ENCODE data around the gene RADIL. TPM values are rescaled to one million over a fixed set of nuclear protein-coding genes. Genes with fewer than 3 reads are reported as not detected.

Gene RADIL
- total RNA-seq, 1 donor from 2014 or later: 0.86 TPM

DNA sequence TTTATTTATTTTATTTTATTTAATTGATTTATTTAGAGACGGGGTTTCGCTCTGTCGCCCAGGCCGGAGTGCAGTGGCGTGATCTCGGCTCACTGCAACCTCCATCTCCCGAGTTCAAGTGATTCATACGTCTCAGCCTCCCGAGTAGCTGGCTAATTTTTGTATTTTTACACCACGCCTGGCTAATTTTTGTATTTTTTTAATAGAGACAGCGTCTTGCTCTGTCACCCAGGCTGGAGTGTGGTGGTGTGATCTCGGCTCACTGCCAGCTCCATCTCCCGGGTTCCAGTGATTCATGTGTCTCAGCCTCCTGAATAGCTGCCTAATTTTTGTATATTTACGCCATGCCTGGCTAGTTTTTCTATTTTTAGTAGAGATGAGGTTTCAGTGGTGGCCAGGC lies 73.8 kb downstream of the RADIL start:
- H3K79me2 ChIP-seq (ENCODE audit: insufficient read depth, low read length): no peaks in the 10 kb centered on the region
- H3K9me3 ChIP-seq (ENCODE audit: insufficient read depth, low read depth, low read length): no peaks in the 10 kb centered on the region
- Mint-ChIP-seq H3K27me3 (ENCODE audit: low read depth, unreplicated experiment) (peaks cover 28% of the 10 kb centered on the region), H3K4me3 (ENCODE audit: unreplicated experiment) (no peak overlapping the region), H3K9me3 (ENCODE audit: unreplicated experiment) (peaks cover 12% of the 10 kb centered on the region), H3K36me3 (ENCODE audit: low read depth, unreplicated experiment) (peaks cover 4% of the 10 kb centered on the region), H3K27ac (ENCODE audit: unreplicated experiment) (no peak overlapping the region), H3K4me1 (ENCODE audit: low read depth, unreplicated experiment) (no peaks in the 10 kb centered on the region)
- no peaks in the 10 kb centered on the region for H3K4me1 ChIP-seq (ENCODE audit: insufficient read depth, low read length)
- TF ChIP-seq, protein P1, sequence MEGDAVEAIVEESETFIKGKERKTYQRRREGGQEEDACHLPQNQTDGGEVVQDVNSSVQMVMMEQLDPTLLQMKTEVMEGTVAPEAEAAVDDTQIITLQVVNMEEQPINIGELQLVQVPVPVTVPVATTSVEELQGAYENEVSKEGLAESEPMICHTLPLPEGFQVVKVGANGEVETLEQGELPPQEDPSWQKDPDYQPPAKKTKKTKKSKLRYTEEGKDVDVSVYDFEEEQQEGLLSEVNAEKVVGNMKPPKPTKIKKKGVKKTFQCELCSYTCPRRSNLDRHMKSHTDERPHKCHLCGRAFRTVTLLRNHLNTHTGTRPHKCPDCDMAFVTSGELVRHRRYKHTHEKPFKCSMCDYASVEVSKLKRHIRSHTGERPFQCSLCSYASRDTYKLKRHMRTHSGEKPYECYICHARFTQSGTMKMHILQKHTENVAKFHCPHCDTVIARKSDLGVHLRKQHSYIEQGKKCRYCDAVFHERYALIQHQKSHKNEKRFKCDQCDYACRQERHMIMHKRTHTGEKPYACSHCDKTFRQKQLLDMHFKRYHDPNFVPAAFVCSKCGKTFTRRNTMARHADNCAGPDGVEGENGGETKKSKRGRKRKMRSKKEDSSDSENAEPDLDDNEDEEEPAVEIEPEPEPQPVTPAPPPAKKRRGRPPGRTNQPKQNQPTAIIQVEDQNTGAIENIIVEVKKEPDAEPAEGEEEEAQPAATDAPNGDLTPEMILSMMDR (IDR thresholded peaks at IDR 0.05; ENCODE audit: insufficient read depth, low read depth, low read length): no peak
- TF ChIP-seq EZH2 (IDR thresholded peaks at IDR 0.05; ENCODE audit: insufficient read depth, low read length): no peak
- H2AFZ ChIP-seq (ENCODE audit: low read depth, low read length): no peak overlapping the region
- no peaks in the 10 kb centered on the region for H4K20me1 ChIP-seq (ENCODE audit: insufficient read depth, low read length)
- FAIRE-seq: no peak
- H3K9ac ChIP-seq (ENCODE audit: low read length): no peak overlapping the region
- H3K27me3 ChIP-seq (ENCODE audit: insufficient read depth, low read length): no peaks in the 10 kb centered on the region
- no peak overlapping the region for H3K4me3 ChIP-seq (ENCODE audit: insufficient read depth, low read depth, low read length)
- no peak overlapping the region for H3K27ac ChIP-seq (ENCODE audit: low read depth, low read length)
- H3K4me2 ChIP-seq (ENCODE audit: low read length): no peak overlapping the region
- H3K36me3 ChIP-seq (ENCODE audit: insufficient read depth, low read length): no peaks in the 10 kb centered on the region
- DNase-seq (ENCODE audit: low read depth): no peak

DNA sequence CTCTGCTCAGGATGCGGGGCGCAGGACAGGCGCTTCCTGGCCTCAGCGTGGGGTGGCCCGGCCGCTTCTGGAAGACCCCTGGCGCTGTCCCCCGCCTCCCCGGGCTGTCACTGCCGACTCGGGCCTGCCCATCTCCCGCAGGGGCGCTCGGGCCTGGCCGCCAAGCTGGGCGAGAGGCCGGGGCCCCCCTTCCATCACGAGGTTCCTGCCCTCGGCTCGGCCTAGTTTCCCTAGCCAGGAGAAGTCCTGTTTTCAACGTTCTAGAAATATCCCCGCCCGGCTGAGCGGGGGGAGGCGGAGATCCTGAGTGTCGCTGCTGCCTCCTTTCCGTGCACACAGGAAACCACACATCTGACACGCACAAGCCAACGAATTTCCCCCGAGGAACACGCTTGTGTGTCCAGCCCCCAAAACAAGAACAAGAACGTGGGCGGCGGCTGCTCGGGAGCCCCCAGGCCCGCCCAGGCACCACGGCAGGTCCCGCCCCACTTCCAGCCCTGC lies 74.4 kb downstream of the RADIL start:
- no peak overlapping the region for H3K9ac ChIP-seq (ENCODE audit: low read length)
- H3K36me3 Mint-ChIP-seq (ENCODE audit: low read depth, unreplicated experiment): peaks cover 4% of the 10 kb centered on the region
- H4K20me1 ChIP-seq (ENCODE audit: insufficient read depth, low read length): no peaks in the 10 kb centered on the region
- H3K9me3 ChIP-seq (ENCODE audit: insufficient read depth, low read depth, low read length): no peaks in the 10 kb centered on the region
- no peak for FAIRE-seq
- H3K9me3 Mint-ChIP-seq (ENCODE audit: unreplicated experiment): peaks cover 10% of the 10 kb centered on the region
- H3K4me2 ChIP-seq (ENCODE audit: low read length): no peak overlapping the region
- H3K4me1 ChIP-seq (ENCODE audit: insufficient read depth, low read length): no peaks in the 10 kb centered on the region
- DNase-seq (ENCODE audit: low read depth): no peak
- H3K4me3 ChIP-seq (ENCODE audit: insufficient read depth, low read depth, low read length): no peak overlapping the region
- H3K4me1 Mint-ChIP-seq (ENCODE audit: low read depth, unreplicated experiment): no peaks in the 10 kb centered on the region
- H3K27me3 Mint-ChIP-seq (ENCODE audit: low read depth, unreplicated experiment): peaks cover 27% of the 10 kb centered on the region
- TF ChIP-seq, protein P1 (IDR thresholded peaks at IDR 0.05; ENCODE audit: insufficient read depth, low read depth, low read length): no peak
- TF ChIP-seq EZH2 (IDR thresholded peaks at IDR 0.05; ENCODE audit: insufficient read depth, low read length): no peak
- no peaks in the 10 kb centered on the region for H3K27me3 ChIP-seq (ENCODE audit: insufficient read depth, low read length)
- no peaks in the 10 kb centered on the region for H3K79me2 ChIP-seq (ENCODE audit: insufficient read depth, low read length)
- H3K27ac ChIP-seq (ENCODE audit: low read depth, low read length): no peak overlapping the region
- H3K36me3 ChIP-seq (ENCODE audit: insufficient read depth, low read length): no peaks in the 10 kb centered on the region
- no peak overlapping the region for H3K4me3 Mint-ChIP-seq (ENCODE audit: unreplicated experiment)
- no peak overlapping the region for H2AFZ ChIP-seq (ENCODE audit: low read depth, low read length)
- H3K27ac Mint-ChIP-seq (ENCODE audit: unreplicated experiment): no peak overlapping the region

DNA sequence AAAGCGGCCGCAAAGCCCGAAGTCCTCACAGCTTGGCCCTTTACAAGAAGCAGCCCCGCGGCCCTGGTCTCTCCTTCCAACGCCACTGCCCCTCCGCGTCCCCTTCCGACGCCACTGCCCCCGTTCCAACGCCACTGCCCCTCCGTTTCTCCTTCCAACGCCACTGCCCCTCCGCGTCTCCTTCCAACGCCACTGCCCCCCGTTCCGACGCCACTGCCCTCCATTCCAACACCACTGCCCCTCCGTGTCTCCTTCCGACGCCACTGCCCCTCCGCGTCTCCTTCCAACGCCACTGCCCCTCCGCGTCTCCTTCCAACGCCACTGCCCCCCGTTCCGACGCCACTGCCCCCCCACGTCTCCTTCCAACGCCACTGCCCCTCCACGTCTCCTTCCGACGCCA lies 75.0 kb downstream of the RADIL start:
- no peak for FAIRE-seq

More for the DNA sequence above, 75.0 kb downstream of the RADIL start:
- Histone ChIP-seq H3K9me3 (ENCODE audit: insufficient read depth, low read depth, low read length) (no peaks in the 10 kb centered on the region), H3K4me1 (ENCODE audit: insufficient read depth, low read length) (no peaks in the 10 kb centered on the region), H4K20me1 (ENCODE audit: insufficient read depth, low read length) (no peaks in the 10 kb centered on the region), H3K9ac (ENCODE audit: low read length) (no peak overlapping the region), H3K4me3 (ENCODE audit: insufficient read depth, low read depth, low read length) (no peak overlapping the region), H3K27me3 (ENCODE audit: insufficient read depth, low read length) (no peaks in the 10 kb centered on the region), H3K27ac (ENCODE audit: low read depth, low read length) (no peak overlapping the region), H3K79me2 (ENCODE audit: insufficient read depth, low read length) (no peaks in the 10 kb centered on the region), H3K36me3 (ENCODE audit: insufficient read depth, low read length) (no peaks in the 10 kb centered on the region), H3K4me2 (ENCODE audit: low read length) (no peak overlapping the region), H2AFZ (ENCODE audit: low read depth, low read length) (no peak overlapping the region)
- DNase-seq (ENCODE audit: low read depth): no peak
- H3K27ac Mint-ChIP-seq (ENCODE audit: unreplicated experiment): no peak overlapping the region
- TF ChIP-seq, protein P1 (IDR thresholded peaks at IDR 0.05; ENCODE audit: insufficient read depth, low read depth, low read length): no peak
- TF ChIP-seq EZH2 (IDR thresholded peaks at IDR 0.05; ENCODE audit: insufficient read depth, low read length): no peak
- peaks cover 4% of the 10 kb centered on the region for H3K36me3 Mint-ChIP-seq (ENCODE audit: low read depth, unreplicated experiment)
- H3K4me1 Mint-ChIP-seq (ENCODE audit: low read depth, unreplicated experiment): no peaks in the 10 kb centered on the region
- no peak overlapping the region for H3K4me3 Mint-ChIP-seq (ENCODE audit: unreplicated experiment)
- H3K9me3 Mint-ChIP-seq (ENCODE audit: unreplicated experiment): peaks cover 10% of the 10 kb centered on the region
- peaks cover 21% of the 10 kb centered on the region for H3K27me3 Mint-ChIP-seq (ENCODE audit: low read depth, unreplicated experiment)
